Pons (tissue), 1 donor: ENCODE measurements around the gene NUDCD2.

Experiments
- DNase-seq: peaks from one replicate; pipeline ENCODE4 v3.0.0-alpha.2; 2016; ENCODE audit warnings: low spot score

NUDCD2 gene

DNA sequence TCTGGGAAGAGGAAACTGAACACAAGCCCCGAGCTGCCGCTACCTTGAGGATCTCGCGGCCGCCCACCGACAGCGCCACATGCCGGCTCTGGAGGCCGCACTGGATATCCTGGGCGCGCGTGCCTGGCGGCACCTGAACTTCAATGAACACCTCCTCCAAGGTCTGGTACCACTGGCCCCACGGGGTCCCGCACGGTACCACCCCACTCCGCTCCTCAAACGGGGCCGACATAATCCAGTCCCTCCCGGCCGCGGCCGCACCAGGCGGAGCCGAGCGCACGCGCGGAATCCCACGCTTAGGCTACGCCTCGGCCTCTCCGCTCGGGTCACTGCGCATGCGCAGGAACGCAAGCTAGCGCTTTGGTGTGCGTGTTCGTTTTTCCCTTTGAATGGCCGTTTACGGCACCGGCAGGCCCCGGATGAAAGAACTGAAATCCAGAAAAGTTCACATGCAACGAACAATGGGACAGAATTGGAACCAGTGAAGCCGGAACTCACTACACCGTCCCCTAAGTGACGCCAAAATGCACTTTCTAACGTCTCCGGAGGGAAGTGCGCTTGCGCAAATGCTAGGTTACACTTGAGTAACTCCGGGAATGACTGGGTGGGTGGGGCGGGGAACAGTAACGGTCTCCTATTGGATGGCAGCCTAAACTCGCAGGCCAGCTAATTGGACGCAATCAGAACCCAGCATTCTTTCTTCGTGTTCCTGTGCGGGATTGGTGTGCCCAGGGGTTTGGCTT lies at the start of gene NUDCD2:
TSS of gene NUDCD2 (minus strand) at position 284 of the 743 bp plus-strand sequence. CDS start at position 232, 52 bp downstream.
- DNase-seq: peak; percentile 99

DNA sequence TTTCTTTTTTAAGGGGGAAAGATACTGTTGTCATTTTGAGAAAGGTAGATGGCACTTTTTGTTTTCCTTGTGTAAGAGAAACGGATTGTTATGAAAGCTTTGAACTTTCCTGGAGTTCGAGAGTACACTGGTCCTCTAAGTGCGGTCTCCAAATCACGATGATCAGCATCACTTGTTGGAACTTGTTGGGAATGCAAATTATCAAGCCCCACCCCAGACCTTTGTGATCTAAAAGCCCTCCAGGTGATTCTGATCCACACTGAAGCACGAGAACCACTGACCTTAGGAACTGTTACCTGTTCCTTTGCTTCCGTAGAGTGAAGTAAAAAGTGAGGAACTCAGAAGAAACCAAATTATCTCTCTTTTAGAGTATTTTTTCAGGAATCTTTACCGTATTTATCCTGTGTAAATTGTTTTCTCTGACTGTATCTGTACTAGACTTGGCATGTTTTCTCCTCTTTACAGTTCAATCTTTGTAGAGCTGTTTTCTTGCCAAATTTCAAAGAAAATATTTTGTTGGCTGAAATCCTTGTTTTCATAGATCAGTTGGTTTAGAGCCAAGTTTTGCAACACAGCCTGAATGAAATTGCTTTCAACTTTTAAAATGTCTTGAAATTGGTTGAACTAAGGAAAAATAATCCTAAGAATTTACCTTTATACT lies 49.5 kb upstream of the NUDCD2 start:
- DNase-seq: peak; percentile 43

- DNase-seq: no peak
Measured at GRCh38 chr5:163508753-163509152, 48.9 kb upstream of the NUDCD2 start.

GRCh38 chr5:163506726-163507125 lies 46.8 kb upstream of the NUDCD2 start:
- DNase-seq: peak; percentile 17

- DNase-seq: no peak
Measured at GRCh38 chr5:163506095-163506457, 46.2 kb upstream of the NUDCD2 start.

DNA sequence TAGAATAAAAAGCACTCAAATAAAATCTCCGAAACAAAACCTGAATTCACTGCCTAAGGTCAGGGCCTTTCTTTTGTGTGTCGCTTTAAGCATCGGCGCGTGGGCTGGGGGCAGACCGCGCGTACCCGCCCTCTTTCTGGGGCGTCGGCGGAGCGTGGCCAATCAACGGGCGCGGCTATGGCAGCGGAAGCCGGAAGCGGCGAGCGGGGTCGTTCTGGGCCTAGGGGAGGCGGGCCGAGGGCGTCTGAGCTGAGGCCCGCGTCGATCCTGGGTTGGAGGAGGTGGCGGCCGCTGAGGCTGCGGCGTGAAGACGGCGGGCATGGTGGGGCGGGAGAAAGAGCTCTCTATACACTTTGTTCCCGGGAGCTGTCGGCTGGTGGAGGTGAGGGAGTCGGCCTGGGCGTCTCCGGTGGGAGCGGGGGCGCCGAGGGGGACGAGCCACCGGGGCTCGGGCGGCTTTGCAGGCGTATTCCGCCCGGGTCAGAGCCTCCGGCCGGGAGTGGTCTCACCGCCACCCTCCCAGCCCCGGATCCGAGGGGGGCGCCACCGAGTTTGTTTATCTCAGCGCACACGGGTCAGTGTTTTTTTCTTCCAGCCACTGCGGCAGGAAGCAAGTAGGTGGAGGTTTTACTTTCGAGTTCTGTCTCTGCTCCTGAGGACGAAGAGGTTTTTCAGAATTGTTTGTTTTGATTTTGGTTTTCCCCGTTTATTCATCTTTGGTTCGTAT lies 45.6 kb upstream of the NUDCD2 start, which contains the start of gene MAT2B:
TSS of gene MAT2B (plus strand) at position 252 of the 727 bp plus-strand sequence. CDS start at position 320, 68 bp downstream.
- peak; percentile 94 for DNase-seq

- no peak for DNase-seq
Measured at GRCh38 chr5:163505049-163505367, 45.1 kb upstream of the NUDCD2 start.

DNA sequence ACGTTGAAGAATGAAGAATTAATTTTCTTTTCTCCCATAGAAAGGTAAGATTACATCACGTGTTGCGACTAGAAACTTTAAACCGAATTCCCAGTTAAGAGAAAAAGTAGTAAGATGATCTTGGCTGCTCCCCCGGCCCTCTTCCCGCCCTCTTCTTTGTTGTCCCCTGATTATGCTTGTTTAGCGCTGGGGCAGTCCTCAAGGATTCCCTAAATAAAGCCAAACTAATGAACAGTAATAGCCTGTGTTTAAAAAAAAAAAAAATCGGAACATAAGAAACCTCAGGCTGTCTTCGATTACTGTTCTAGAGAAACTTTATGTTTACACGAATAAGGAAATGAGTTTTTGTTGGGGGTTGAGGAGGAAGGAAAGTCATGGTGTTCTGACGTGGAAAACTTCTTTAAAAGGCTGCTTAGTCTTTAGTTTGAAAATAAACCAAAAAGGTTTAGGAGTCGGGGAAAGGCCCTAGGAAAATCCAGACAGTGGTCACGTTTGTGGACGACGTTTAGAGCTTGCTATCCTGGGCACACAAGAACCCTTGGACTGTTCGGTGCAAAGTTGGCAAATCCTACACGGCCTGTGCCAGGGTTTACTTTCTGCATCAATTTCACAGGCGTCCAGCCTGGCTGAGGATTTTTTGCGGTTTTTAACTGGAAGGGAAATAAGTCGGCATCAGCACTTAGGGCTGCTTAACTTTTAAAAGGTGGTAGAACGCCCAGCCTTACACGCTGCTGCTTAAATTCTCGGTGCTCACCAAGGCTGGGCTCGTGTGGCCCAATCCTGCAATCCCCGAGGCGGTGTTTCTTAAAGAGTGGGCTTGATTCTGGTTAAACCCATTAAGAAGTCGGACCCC lies 44.4 kb upstream of the NUDCD2 start:
- DNase-seq: peak; percentile 79

- DNase-seq: peak; percentile 80
Measured at GRCh38 chr5:163503106-163504078, 43.5 kb upstream of the NUDCD2 start.

GRCh38 chr5:163502521-163502920 lies 42.6 kb upstream of the NUDCD2 start:
- DNase-seq: no peak

- no peak for DNase-seq
Measured at GRCh38 chr5:163498886-163499285, 39.0 kb upstream of the NUDCD2 start.

DNA sequence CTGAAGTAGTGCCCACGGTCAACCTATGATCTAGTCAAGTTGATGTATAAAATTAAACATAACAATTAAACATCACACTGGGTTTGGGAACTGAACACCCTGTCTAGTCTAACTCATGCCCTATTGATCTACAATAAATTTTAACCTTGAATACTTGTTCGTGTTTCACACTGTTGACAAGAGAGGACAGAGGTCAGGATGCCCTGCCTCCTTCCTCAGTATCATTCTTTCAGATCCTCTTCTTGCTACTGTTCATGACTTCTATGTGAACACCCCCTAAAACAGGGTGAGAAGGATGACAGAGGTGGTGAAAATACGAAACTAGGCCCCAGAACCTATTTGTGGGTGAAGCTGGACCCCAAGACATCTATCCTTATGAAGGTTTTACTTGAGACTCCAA lies 37.4 kb upstream of the NUDCD2 start:
- DNase-seq: no peak

DNA sequence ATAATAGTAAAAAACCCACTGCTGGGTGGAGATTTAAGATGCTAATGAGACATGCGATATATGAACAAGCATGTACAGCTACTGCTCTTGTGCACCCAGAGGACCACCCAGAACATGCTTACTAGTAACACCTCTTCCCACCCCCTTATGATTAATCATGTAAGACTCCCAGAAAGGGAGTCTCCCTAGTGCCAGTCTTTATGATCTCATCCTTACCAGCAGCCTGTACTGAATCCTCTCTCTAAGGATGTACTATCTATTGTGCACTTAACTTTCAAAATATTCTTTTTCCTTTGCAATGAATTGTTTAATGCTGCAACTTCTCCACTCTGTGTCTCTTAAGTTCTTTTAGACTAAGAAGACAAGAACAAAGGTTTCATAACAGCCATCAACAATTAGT lies 36.4 kb upstream of the NUDCD2 start:
- no peak for DNase-seq

GRCh38 chr5:163489745-163490075 lies 29.8 kb upstream of the NUDCD2 start:
- DNase-seq: no peak

- no peak for DNase-seq
Measured at GRCh38 chr5:163489055-163489744, 29.3 kb upstream of the NUDCD2 start.

- no peak for DNase-seq
Measured at GRCh38 chr5:163478982-163479271, 19.0 kb upstream of the NUDCD2 start.

DNA sequence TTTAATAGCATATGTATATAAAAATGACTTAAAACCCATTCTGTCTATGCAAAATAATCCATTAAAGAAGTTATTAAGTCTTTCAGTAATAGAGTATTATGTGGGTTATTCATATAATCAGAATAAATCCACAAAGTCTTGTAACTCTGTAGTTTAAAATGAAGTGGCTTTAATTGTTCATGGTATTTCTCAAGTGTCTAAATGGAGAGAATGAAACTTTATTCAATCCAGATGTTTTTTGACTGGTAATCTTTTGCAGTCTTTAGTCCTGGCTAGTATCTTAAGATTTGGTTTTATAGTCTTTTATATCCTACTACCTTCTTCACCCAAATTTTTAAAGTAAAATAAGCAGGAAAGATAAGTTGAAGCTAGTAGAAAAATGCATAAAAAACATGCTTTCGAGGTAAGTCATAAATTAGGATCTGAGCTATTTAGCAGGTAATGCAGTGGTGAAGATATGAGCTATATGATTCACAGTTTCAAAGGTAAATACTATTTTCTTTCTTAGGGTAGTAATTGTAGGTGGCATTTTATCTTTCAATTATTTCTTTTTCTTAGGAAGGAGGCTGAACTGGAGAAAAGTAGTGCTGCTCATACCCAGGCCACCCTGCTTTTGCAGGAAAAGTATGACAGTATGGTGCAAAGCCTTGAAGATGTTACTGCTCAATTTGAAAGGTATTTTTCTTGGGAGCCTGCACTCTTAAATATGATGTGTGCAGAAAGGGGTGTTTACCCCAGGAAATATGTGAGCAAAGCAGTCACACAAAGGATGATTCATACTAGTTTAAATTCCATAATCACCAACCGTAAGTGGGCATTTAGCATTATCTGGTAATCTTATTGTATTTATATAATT lies 18.5 kb upstream of the NUDCD2 start:
- DNase-seq: no peak

- DNase-seq: no peak
Measured at GRCh38 chr5:163475411-163475810, 15.5 kb upstream of the NUDCD2 start.

- peak; percentile 28 for DNase-seq
Measured at GRCh38 chr5:163473635-163474243, 13.8 kb upstream of the NUDCD2 start.
